Bone marrow (tissue), 2 donors: ENCODE data around the gene H6PD.

ENCODE experiments used
- DNase-seq, 2 donors: peaks; one replicate each; lab custom pipeline; 2025; lab: John Stamatoyannopoulos, UW

The H6PD gene

GRCh38 chr1:9234223-9235095 is at the start of gene H6PD:
TSS of gene H6PD (plus strand) at chr1:9234774. CDS start at chr1:9244935, 10,161 bp downstream.
- peak; percentile 54 to 82 for DNase-seq

GRCh38 chr1:9186082-9186859 is 48.3 kb upstream of the H6PD start:
- no peak for DNase-seq

GRCh38 chr1:9187004-9187403 is 47.6 kb upstream of the H6PD start:
- DNase-seq = no peak

- DNase-seq = no peak
These were observed 44.3 kb upstream of the H6PD start for GRCh38 chr1:9190234-9190633.

- no peak for DNase-seq
These were observed 43.3 kb upstream of the H6PD start for GRCh38 chr1:9191231-9191630.

- no peak for DNase-seq
These were observed 41.9 kb upstream of the H6PD start for GRCh38 chr1:9192578-9193232.

GRCh38 chr1:9193233-9193625 is 41.3 kb upstream of the H6PD start:
- no peak for DNase-seq

GRCh38 chr1:9194024-9194423 is 40.5 kb upstream of the H6PD start:
- DNase-seq = no peak

- no peak for DNase-seq
These were observed 38.9 kb upstream of the H6PD start for GRCh38 chr1:9195651-9196050.

- peak; percentile 49 to 71 for DNase-seq
These were observed 38.2 kb upstream of the H6PD start for GRCh38 chr1:9196129-9197040.

- no peak for DNase-seq
These were observed 37.1 kb upstream of the H6PD start for GRCh38 chr1:9197186-9198099.

GRCh38 chr1:9198538-9199361 is 35.8 kb upstream of the H6PD start:
- DNase-seq = no peak

GRCh38 chr1:9200441-9200840 is 34.1 kb upstream of the H6PD start:
- DNase-seq = no peak

GRCh38 chr1:9201401-9202239 is 33.0 kb upstream of the H6PD start:
- DNase-seq = no peak

- DNase-seq = no peak
These were observed 32.2 kb upstream of the H6PD start for GRCh38 chr1:9202240-9202870.

- DNase-seq = no peak
These were observed 31.0 kb upstream of the H6PD start for GRCh38 chr1:9203511-9203982.

- no peak for DNase-seq
These were observed 30.3 kb upstream of the H6PD start for GRCh38 chr1:9204156-9204720.

- no peak for DNase-seq
These were observed 27.5 kb upstream of the H6PD start for GRCh38 chr1:9207086-9207485.
